AG04449 (cell line): ENCODE measurements around the gene LCN1.

Experiments used
- CTCF ChIA-PET: fragments of 350-600 bp; formaldehyde crosslinking; extraction: SDS; loops from one replicate; lab custom pipeline; 2021; ENCODE audit warnings: antibody characterized with exemption; lab: Yijun Ruan, JAX
- POLR2A ChIA-PET: fragments of 400-600, 350-600 bp; formaldehyde crosslinking; extraction: SDS; loops from one replicate; lab custom pipeline; 2020; ENCODE audit warnings: antibody characterized with exemption, inconsistent platforms; lab: Yijun Ruan, JAX
- DNase-seq: peaks from one replicate; pipeline ENCODE4 v3.0.0-alpha.2; 2010; ENCODE audit warnings: low read depth, low spot score
- H3K4me3 ChIP-seq: 2 replicates; pipeline ENCODE4 v1.5.1; 2011; ENCODE audit warnings: low read depth, mild to moderate bottlenecking, control low read depth, low read length
- TF ChIP-seq, protein P1 (sequence below): IDR thresholded peaks from one replicate; pipeline ENCODE4 v1.5.1; 2011; ENCODE audit warnings: mild to moderate bottlenecking, moderate library complexity, low read length, control low read depth, inconsistent platforms; ENCODE audit not compliant: insufficient read depth; ENCODE audit errors: missing control alignments

The LCN1 gene

DNA sequence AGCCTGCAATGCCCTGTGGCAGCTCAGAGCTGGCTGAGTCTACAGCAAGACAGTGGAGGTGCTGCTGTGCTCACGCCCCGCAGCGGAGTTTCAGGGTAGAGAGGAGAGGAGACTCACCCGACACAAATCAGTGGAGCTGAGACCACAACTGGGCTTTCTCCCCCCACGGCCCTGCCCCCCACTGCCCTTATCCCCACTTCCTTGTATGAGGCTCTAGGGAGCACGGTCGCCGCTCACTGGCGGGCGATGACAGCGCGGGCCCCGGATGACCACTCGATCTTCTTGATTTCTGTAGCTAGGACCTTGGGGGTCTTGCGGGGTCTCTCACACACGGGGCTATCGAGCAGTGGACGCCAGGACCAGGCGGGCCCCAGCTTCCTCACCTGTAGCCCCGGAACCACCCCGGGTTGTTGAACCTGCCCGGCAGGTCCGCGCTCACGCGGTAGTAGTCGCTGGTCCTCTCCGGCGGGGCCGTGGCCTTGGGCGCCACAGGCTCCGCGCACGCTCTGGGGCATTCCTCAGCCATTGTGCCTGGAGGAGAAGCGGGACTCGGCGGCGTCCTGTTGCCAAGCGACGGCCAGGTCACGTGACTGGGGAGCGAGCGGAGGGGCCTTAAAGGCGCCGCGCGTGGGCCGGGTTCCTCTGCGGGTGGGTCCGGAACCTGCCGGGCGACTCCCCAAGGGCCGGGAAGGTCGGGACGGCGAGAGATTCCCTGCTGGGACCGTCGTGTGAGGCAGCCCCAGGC, 21.7 kb upstream of the LCN1 start:
- H3K4me3 ChIP-seq = peak overlapping the region; percentile 80
- no peak for DNase-seq
- TF ChIP-seq, protein P1, sequence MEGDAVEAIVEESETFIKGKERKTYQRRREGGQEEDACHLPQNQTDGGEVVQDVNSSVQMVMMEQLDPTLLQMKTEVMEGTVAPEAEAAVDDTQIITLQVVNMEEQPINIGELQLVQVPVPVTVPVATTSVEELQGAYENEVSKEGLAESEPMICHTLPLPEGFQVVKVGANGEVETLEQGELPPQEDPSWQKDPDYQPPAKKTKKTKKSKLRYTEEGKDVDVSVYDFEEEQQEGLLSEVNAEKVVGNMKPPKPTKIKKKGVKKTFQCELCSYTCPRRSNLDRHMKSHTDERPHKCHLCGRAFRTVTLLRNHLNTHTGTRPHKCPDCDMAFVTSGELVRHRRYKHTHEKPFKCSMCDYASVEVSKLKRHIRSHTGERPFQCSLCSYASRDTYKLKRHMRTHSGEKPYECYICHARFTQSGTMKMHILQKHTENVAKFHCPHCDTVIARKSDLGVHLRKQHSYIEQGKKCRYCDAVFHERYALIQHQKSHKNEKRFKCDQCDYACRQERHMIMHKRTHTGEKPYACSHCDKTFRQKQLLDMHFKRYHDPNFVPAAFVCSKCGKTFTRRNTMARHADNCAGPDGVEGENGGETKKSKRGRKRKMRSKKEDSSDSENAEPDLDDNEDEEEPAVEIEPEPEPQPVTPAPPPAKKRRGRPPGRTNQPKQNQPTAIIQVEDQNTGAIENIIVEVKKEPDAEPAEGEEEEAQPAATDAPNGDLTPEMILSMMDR = no peak
- ChIA-PET POLR2A (no interaction called here), CTCF (interaction anchor here (0.6 to 3.2 kb wide), 7 partner anchors 9 to 99 kb away, joined by 3 to 11 read pairs (median 6); no protein-coding TSS in a partner anchor)

GRCh38 chr9:135500071-135500524, 21.1 kb upstream of the LCN1 start:
- ChIA-PET POLR2A (no interaction called here), CTCF (interaction anchor here (0.6 to 3.2 kb wide), 6 partner anchors 8 to 98 kb away, joined by 3 to 11 read pairs (median 6); no protein-coding TSS in a partner anchor)
- H3K4me3 ChIP-seq = peak overlapping the region; percentile 80
- TF ChIP-seq, protein P1 = no peak
- DNase-seq = no peak

GRCh38 chr9:135500525-135501260, 20.5 kb upstream of the LCN1 start, which contains the start of gene MRPS2:
MRPS2 (plus strand) TSS chr9:135500682; CDS start chr9:135500711, 29 bp downstream.
- TF ChIP-seq, protein P1 = peak; percentile 99
- POLR2A ChIA-PET = no interaction called here
- CTCF ChIA-PET = interaction anchor here (0.6 to 3.2 kb wide), 6 partner anchors 8 to 98 kb away, joined by 3 to 11 read pairs (median 6); no protein-coding TSS in a partner anchor
- peak within 1 kb of the TSS; percentile 80 for H3K4me3 ChIP-seq
- no peak for DNase-seq

- no peak for DNase-seq
- CTCF ChIA-PET = interaction anchor here (1.0 to 3.2 kb wide), 2 partner anchors 11 kb away, joined by 4 to 11 read pairs; no protein-coding TSS in a partner anchor
These were observed 19.7 kb upstream of the LCN1 start for GRCh38 chr9:135501261-135502167.

DNA sequence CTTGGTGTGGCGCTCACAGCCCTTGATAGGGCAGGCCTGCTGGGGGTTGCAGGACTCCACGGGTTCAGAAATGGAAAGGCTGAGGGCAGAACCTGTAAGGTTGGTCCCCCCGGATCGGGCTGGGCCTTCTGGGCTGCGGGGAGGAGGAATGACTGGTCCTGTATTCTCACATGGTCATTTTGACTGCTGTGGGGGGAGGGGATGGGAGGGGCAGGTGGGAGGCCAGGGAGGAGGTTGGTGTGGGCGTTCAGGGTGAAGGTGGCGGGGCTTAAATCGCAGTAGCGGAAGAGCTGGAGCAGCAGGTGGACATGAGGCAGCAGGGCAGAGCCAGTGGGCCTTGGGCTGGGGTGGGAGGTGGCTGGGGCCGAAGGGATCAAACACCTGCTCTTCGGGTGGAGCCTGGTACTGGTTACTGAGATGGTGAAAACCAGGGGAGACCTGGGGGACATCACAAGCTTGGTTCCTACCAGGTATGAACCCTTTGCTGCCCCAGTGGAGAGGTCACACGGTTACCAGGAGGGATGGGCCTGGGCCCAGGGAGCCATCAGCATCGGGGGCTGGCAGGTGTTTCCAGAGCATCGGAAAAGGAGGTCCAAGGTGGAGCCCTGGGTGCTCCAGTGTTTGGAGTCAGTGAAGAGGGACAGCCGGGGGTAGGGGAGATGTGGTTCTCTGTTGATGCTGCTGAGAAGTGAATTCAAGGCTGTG, 18.9 kb upstream of the LCN1 start:
- CTCF ChIA-PET = interaction anchor here (1.0 kb wide), 1 partner anchor 10 kb away, joined by 4 read pairs; no protein-coding TSS in a partner anchor
- TF ChIP-seq, protein P1 = no peak
- H3K4me3 ChIP-seq = no peak overlapping the region; the same call in 1 of the 2 replicates
- POLR2A ChIA-PET = no interaction called here
- DNase-seq = no peak

More at GRCh38 chr9:135501261-135502167, 19.7 kb upstream of the LCN1 start:
- POLR2A ChIA-PET = no interaction called here
- peak overlapping the region; percentile 80 for H3K4me3 ChIP-seq
- TF ChIP-seq, protein P1 = no peak
